NCI-H524 (cell line): ENCODE results near the gene LINGO3.

ENCODE experiments used
- DNase-seq, 2 experiments: peaks; one replicate each; lab custom pipeline; 2025; lab: John Stamatoyannopoulos, UW

Gene LINGO3

DNA sequence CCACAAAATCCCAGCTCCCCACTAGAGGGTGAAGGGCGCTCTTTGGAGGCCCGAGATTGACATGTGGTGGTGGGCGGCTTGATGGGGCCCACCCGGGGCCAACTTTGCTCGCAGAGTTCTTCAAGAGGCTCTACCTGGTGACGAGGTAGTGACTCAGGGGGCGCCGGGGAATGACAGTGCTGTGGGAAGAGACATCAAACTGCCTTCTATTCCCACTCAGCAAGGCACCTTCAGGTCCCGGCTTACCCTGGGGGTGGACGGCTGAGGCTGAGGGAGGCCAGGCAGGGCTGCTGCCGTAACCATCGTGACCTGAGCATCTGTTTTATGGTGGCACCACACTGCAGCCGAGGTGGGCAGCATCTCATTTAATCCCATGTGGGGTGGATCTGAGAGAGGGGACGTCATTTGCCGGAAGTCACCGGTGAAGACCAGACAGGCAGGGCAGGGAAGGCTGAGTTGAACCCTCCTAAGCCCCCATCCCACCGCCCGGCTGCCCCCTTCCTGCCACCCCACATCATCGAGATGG is 1.6 kb downstream of the LINGO3 start:
- DNase-seq = no peak

GRCh38 chr19:2305452-2306280 is 2.3 kb downstream of the LINGO3 start:
- DNase-seq = no peak

DNA sequence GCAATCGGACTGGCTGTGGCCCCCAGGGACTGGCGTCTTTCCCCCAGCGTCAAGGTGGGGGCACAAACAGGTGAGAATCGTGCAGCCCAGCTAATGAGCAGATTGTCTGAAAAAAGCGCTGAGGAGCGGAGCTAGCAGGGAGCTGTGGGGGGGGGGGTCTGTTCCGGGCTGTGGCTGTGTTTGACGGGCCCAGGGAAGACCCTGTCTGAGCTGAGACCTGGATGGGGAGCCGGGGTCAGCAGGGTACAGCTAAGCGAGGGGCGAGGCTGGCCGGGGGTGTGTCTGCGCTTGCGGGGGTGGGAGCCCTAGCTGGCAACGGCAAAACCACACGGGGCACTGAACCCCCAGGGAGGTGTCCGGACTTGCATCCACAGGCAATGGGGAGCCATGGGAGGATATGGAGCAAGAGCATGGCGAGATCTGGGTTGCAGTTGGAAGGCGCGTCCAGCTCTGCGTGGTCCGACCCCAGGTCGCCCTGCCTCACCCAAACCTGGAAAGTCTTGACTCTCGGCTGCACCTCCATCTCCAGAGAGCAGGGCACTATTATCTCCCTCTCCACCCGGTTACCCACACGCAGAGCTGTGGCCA is 4.6 kb downstream of the LINGO3 start:
- DNase-seq = no peak

- peak in 1 of 2 experiments; percentile 42 for DNase-seq
These were observed 5.4 kb downstream of the LINGO3 start for GRCh38 chr19:2302319-2303210.

- DNase-seq = no peak
These were observed 7.4 kb downstream of the LINGO3 start for GRCh38 chr19:2300533-2300932.

DNA sequence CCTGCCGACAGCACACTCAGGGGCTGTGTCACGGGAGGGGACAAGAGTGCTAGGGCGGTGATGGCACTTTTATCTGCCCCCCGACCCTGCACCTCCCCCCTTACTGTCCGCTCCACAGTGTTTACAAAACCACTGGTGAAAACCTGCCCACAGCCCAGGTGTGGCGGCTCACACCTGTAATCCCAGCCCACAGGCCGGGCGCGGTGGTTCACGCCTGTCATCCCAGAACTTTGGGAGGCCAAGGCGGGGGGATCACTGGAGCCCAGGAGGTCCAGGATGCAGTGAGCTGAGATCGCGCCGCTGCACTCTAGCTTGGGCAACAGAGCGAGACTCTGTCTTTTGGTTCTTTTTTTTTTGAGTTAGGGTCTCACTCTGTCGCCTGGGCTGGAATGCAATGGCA is 11.8 kb downstream of the LINGO3 start:
- DNase-seq = no peak

GRCh38 chr19:2294687-2295335 is 13.1 kb downstream of the LINGO3 start:
- DNase-seq = peak in 1 of 2 experiments; percentile 71

DNA sequence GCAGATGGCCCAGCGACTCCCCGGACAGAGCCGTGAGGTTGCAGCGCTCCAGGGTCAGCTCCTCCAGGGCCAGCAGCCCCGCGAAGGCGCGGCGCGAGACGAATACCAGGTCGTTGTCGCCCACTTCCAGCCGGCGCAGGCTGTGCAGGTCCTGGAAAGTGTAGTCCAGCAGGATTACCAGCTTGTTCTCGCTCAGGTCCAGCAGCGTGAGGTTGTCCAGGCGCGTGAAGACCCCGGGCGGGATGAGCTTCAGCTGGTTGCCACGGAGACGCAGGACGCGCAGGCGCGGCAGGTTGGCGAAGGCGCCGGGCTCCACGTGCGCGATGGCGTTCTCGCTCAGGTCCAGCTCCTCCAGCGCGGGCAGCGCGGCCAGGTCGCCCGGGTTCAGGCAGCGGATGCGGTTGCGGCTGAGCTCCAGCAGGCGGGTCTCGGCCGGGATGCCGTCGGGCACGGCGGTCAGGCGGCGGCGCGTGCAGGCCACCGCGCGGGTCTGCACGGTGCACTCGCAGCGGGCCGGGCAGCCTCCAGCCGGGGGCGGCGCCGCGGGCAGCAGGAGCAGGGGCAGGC is 16.7 kb downstream of the LINGO3 start:
- peak; percentile 80 to 81 for DNase-seq

GRCh38 chr19:2290441-2291184 is 17.3 kb downstream of the LINGO3 start:
- DNase-seq = no peak

- no peak for DNase-seq
These were observed 18.1 kb downstream of the LINGO3 start for GRCh38 chr19:2289714-2290435.

- no peak for DNase-seq
These were observed 18.9 kb downstream of the LINGO3 start for GRCh38 chr19:2288818-2289713.

DNA sequence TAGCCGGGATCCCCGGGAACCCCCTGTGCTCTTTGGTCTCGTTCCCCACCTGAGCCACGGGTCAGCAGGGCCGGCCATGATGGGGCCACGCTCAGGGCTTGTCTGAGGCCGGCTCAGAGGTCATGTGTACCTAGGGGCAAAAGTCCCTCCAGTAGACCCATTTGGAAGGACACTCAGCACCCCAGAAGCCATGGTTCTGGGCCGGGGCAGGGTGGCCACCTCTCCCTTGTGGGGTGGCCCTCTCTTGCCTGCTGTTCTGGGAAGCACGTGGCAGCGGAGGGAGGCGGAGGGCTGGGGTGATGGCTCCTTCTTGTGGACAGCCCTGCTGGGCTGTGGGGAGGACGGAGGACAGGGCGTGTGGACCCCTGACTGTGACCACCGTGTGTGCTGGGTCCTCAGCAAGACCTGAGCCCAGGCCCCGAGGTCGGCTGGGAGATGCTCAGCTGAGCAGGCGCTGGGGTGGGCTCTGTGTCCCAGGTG is 19.6 kb downstream of the LINGO3 start:
- no peak for DNase-seq

GRCh38 chr19:2287585-2288337 is 20.2 kb downstream of the LINGO3 start:
- no peak for DNase-seq

GRCh38 chr19:2286402-2287140 is 21.4 kb downstream of the LINGO3 start:
- no peak for DNase-seq

DNA sequence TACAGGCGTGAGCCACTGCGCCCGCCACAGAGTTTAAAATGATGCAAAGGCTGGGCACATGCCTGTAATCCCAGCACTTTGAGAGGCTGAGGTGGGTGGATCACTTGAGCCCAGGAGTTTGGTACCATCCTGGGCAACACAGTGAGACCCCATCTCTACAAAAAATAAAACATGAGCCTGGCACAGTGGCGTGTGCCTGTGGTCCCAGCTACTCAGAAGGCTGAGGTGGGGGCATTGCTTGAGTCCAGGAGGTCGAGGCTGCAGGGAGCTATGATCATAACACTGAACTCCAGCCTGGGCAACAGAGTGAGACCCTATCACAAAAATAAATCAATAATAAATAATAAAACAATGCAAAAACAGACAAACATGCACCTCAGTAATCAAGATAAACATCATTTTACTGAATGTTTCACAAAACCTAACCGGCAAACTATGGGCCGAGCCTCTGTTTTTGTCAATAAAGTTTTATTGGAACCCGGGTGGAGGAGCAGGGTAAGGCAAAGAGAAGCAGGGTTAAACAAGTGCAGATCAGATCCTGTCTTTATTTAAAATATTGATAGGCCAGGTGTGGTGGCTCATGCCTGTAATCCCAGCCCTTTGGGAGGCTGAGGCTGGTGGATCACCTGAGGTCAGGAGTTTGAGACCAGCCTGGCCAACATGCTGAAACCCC is 24.0 kb downstream of the LINGO3 start:
- DNase-seq = no peak

- no peak for DNase-seq
These were observed 25.1 kb downstream of the LINGO3 start for GRCh38 chr19:2282862-2283237.
